Heart right ventricle (tissue), 16 donors: Measurements from ENCODE around the gene PRR13. TPM values are rescaled to one million over a fixed set of nuclear protein-coding genes. Genes with fewer than 3 reads are reported as not detected.
"Not testable (repeated sequence)": the region's sequence is repeated elsewhere in the genome, so short reads cannot be mapped to it uniquely, and the experiment has no call there.

Source experiments
- ATAC-seq, 8 donors: fragments of 200-7000 bp; cut with Tn5 transposase; one replicate each; pipeline ENCODE4 v1.9.1; 2020; ENCODE audit warnings: mild to moderate bottlenecking in 8 of 8, moderate library complexity in 8 of 8, moderate number of reproducible peaks in 1 of 8
- DNase-seq, 2 donors: peaks; one replicate each; pipeline ENCODE4 v3.0.0-alpha.2; 2020
- H3K27ac ChIP-seq, 10 donors: fragments of 200-600 bp; sonication (generic) in 2 of 10; one replicate each; pipeline versions ENCODE4 v1.5.0 to v1.8.0; 2020 to 2022; ENCODE audit warnings: mild to moderate bottlenecking in 3 of 10
- H3K27me3 ChIP-seq, 7 donors: fragments of 200-600 bp; one replicate each; pipeline ENCODE4 v1.8.0; 2021 to 2022; ENCODE audit warnings: mild to moderate bottlenecking in 2 of 7
- H3K36me3 ChIP-seq, 9 donors: fragments of 200-600 bp; sonication (generic) in 1 of 9; one replicate each; pipeline versions ENCODE4 v1.5.0 to v1.8.0; 2020 to 2022; ENCODE audit warnings: mild to moderate bottlenecking in 2 of 9
- H3K4me1 ChIP-seq, 9 donors: fragments of 200-600 bp; sonication (generic) in 1 of 9; one replicate each; pipeline versions ENCODE4 v1.5.0 to v1.8.0; 2020 to 2022; ENCODE audit warnings: mild to moderate bottlenecking in 4 of 9
- H3K4me3 ChIP-seq, 10 donors: fragments of 200-600 bp; sonication (generic) in 2 of 10; one replicate each; pipeline versions ENCODE4 v1.5.0 to v1.8.0; 2020 to 2022; ENCODE audit warnings: mild to moderate bottlenecking in 7 of 10, moderate library complexity in 2 of 10
- H3K9me3 ChIP-seq, 11 donors: fragments of 200-600 bp in 10 of 11; sonication (generic) in 2 of 11; one replicate each; pipeline versions ENCODE4 v1.5.0 to v1.8.0; 2013 to 2022; ENCODE audit warnings: mild to moderate bottlenecking in 2 of 11, control low read depth in 1 of 11, moderate library complexity in 1 of 11
- CTCF ChIP-seq, 9 donors: fragments of 200-600 bp; sonication (generic) in 2 of 9; IDR thresholded peaks; one replicate each; pipeline versions ENCODE4 v1.5.0 to v1.8.0; 2021 to 2022; ENCODE audit warnings: antibody characterized with exemption in 9 of 9, mild to moderate bottlenecking in 5 of 9, moderate library complexity in 1 of 9
- WGBS, 2 donors: extraction: QIAGEN DNeasy Blood & Tissue Kit; methylation state at CpG; one replicate each; pipeline ENCODE4 v1.1.7; 2013; ENCODE audit warnings: inconsistent platforms in 1 of 2; 5-methylcytosine and 5-hydroxymethylcytosine counted together
- intact Hi-C, 10 donors: fragments of 100-400 bp; cut with DNase I; formaldehyde crosslinking; loops; one replicate each; pipeline versions ENCODE4 v1.11.1 to v1.14.2; 2022
- long read RNA-seq, 3 donors: library from polyadenylated mRNA; unstranded; transcript quantifications; one replicate each; pipeline ENCODE4 v2.0.0, GENCODE V29; 2020 to 2021
- polyA plus RNA-seq, 2 donors: library from polyadenylated mRNA; stranded (reverse); fragments of 200-250 nt; gene quantifications; one replicate each; pipeline ENCODE4 v1.2.3, GENCODE V29; 2013
- total RNA-seq, 10 donors: library from RNA; stranded (reverse); fragmentation: NEBNext Ultra II Directional in 3 of 10; extraction: Animal tissue kit (Norgen Biotek cat#: 25700) in 3 of 10; gene quantifications; one replicate each; pipeline versions ENCODE4 v1.2.1 to v1.2.4, GENCODE V29; 2021 to 2023
- donor health status: Arrhythmogenic right ventricular cardiomyopathy.
- donor health status: ischemic (EF 13 %, LVEDD 7.1; RV severe dilation, severe dysfunction).
- donor health status: healthy with polysubstance abuse.
- donor health status: DM: no; HTN: yes; CAD: no.
- donor health status: DM: no; HTN: no; CAD: no.
- donor health status: ischemic (EF 25% LVEDD 6.9; RV normal size, moderate dysfunction).
- donor health status: ischemic (EF 25% LVEDD 5.7; RV mildly dilated, moderate dysfunction).
- donor health status: healthy.
- donor health status: DM: yes; HTN: yes; CAD: no.
- donor health status: Ischemic cardiomyopathy.
- donor health status: ischemic (EF 35%, LVEDD 5.7; RV mildly dilated, moderate dysfunction).
- donor health status: nonischemic (EF 11% LVEDD 7.7; RV severe dilation, severe dysfunction).
- donor health status: DM: yes; HTN: yes; CAD: no.
- donor health status: PGD.
- donor health status: ischemic (EF 29% LVEDD 5.4; RV normal size, mild dysfunction).
- donor health status: nonischemic (EF 23%, LVEDD 6.1; RV moderate dilation, normal function).

Gene PRR13, protein sequence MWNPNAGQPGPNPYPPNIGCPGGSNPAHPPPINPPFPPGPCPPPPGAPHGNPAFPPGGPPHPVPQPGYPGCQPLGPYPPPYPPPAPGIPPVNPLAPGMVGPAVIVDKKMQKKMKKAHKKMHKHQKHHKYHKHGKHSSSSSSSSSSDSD
- total RNA-seq: 10 to 100 TPM; 28.6 to 70.0 (median 55.4) TPM
- 100 to 1,000 TPM in 1 of 2 donors, 10 to 100 TPM in 1; 40.4 to 122 TPM for polyA plus RNA-seq
- long read RNA-seq, donor 1, transcript PRR13-202 (4 exons, 1,229 nt): major isoform, 18 of 28 reads
- long read RNA-seq, donor 1, partial matches to known transcripts: 3 of 28 reads
- long read RNA-seq, donor 1, other reads (novel, unspliced or antisense): 2 of 28 reads
- long read RNA-seq, donor 2, transcript PRR13-202 (4 exons, 1,229 nt): major isoform, 14 of 21 reads
- long read RNA-seq, donor 2, partial matches to known transcripts: 3 of 21 reads
- long read RNA-seq, donor 2, other reads (novel, unspliced or antisense): 2 of 21 reads
- long read RNA-seq, donor 3, transcript PRR13-202 (4 exons, 1,229 nt): major isoform, 16 of 27 reads
- long read RNA-seq, donor 3, partial matches to known transcripts: 5 of 27 reads
- long read RNA-seq, donor 3, other reads (novel, unspliced or antisense): 1 of 27 reads

DNA sequence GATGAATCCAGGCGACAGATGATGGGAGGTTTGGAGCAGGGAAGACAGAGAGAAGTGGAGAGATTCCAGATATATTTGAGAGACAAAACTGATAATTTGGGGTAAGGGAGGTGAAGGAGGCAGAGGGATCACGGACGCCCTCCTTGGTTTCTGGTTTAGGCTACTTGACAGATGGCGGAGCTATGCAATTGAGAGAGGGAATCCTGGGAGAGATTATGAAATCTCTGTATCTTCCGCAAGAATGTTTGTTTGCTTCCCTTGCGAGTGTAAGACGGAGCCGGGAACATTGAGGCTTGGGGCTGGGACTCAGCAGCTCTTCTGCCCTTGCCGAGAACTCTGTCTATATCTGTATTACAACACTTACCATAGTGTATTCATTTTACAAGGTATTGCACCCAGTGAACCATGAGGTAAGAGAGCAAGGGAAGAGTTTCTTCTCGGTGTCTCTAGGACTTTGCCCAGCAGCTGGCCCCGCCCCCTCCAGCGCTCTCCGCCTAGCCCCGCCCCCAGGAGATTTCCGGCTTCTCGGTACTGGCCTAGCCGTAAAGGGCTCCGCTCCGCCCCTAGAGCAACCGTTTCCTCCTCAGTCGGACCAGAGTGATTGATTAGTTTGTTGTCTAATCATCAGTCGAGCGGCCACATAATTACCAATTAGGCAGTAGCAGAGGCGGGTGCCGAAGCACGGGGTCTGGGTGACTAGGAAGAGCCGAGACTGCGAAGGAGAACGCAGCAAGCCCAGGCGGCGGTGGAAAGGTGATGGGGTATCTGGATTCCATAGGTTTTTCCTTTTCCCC is at the start of gene PRR13:
PRR13 (plus strand) TSS at position 695 of the 794 bp plus-strand sequence. CDS start 981 bp downstream, outside the sequence.
- H3K4me3 ChIP-seq: peak within 1 kb of the TSS; percentile 48 to 91 (median 74)
- no peaks in the 10 kb centered on the region for H3K9me3 ChIP-seq
- intact Hi-C loops: loop anchor here in 2 of 10 donors (1.0 to 10.0 kb wide), 3 partner anchors 10 to 64 kb away; partner anchors contain the start of genes NPFF (in 1 of the 2), SP1 (in 1 of the 2) and TARBP2 (in 1 of the 2)
- peak within 1 kb of the TSS; percentile 42 to 94 (median 88) for H3K27ac ChIP-seq
- TF ChIP-seq CTCF (IDR thresholded peaks at IDR 0.05): peak in 1 of 9 donors; percentile 3
- peaks cover 7 to 45% (median 18%) of the 10 kb centered on the region in 9 donors for H3K4me1 ChIP-seq
- WGBS, 2 donors: 1% methylated on average over 31 of the region's 31 CpGs
- ATAC-seq: peak; percentile 98 to 100 (median 99)
- H3K27me3 ChIP-seq: no peaks in the 10 kb centered on the region
- peak; percentile 98 to 100 for DNase-seq
- peaks cover 0 to 33% (median 7%) of the 10 kb centered on the region in 9 donors for H3K36me3 ChIP-seq

- Histone ChIP-seq H3K27ac (no peak overlapping the region), H3K36me3 (peaks cover 0 to 70% (median 8%) of the 10 kb centered on the region in 9 donors), H3K27me3 (no peaks in the 10 kb centered on the region), H3K9me3 (no peaks in the 10 kb centered on the region), H3K4me3 (no peak overlapping the region), H3K4me1 (peaks cover 0 to 22% (median 8%) of the 10 kb centered on the region in 9 donors)
- WGBS, 2 donors: 97 to 100% methylated on average over 7 of the region's 7 CpGs
- no peak for ATAC-seq
- no peak for DNase-seq
- TF ChIP-seq CTCF (IDR thresholded peaks at IDR 0.05): no peak
- intact Hi-C loops: no loop called here
These were observed 41.6 kb upstream of the PRR13 start for GRCh38 chr12:53399896-53400295.

GRCh38 chr12:53402351-53402750 is 39.2 kb upstream of the PRR13 start:
- H3K4me3 ChIP-seq, intact Hi-C loops, H3K9me3 ChIP-seq, DNase-seq, ATAC-seq, H3K27ac ChIP-seq, H3K27me3 ChIP-seq: not testable (repeated sequence)
- peaks cover 0 to 12% (median 0%) of the 10 kb centered on the region in 9 donors for H3K4me1 ChIP-seq
- 97% methylated on average over 16 of the region's 16 CpGs for WGBS, 2 donors
- H3K36me3 ChIP-seq: peaks cover 0 to 71% (median 20%) of the 10 kb centered on the region in 9 donors

DNA sequence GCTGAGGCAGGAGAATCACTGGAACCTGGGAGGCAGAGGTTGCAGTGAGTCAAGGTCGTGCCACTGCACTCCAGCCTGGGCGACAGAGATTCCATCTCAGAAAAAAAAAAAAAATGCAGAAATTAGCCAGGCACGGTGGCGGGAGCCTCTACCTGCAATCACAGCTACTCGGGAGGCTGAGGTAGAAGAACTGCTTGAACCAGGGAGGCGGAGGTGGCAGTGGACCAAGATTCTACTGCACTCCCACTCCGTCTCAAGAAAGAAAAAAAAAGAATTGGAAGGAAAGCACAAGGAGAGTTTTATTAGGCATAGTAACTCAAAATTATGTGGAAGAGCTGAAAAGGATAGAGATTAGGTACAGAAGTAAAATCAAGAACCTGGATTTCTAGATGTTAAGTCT is 38.7 kb upstream of the PRR13 start:
- ATAC-seq: no peak
- no peak for TF ChIP-seq CTCF (IDR thresholded peaks at IDR 0.05)
- WGBS, 2 donors: 76 to 84% methylated on average over 7 of the region's 7 CpGs
- Histone ChIP-seq H3K27ac (no peak overlapping the region), H3K4me1 (peaks cover 0 to 8% (median 0%) of the 10 kb centered on the region in 9 donors), H3K9me3 (no peaks in the 10 kb centered on the region), H3K27me3 (no peaks in the 10 kb centered on the region), H3K4me3 (no peak overlapping the region), H3K36me3 (peaks cover 0 to 76% (median 25%) of the 10 kb centered on the region in 9 donors)
- intact Hi-C loops: no loop called here
- no peak for DNase-seq
